ENCODE data around the gene TMEM72.
A peak's percentile ranks its signal among the peaks of the same experiment; 100 is the strongest.

Gene TMEM72

DNA sequence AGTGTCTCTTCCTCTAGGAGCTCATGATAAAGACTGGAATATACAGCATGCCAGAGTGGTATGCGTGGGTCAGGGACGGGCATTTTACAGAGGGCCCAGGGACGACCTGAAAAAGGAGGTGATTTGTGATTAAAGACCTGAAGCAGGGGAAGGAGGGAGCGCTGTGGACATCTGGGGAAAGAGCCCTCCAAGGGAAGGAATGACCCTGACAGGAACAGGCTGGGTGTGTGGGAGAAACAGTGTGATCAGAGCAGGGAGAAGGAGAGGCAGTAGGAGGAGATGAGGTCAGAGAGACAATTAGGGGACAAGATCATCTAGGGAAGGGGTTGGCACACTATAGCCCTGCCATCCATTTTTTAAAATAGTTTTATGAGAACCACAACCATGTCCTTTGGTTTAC lies 45.1 kb downstream of the TMEM72 start:
- no peak for TF ChIP-seq GATA2 (IDR thresholded peaks at IDR 0.05; ENCODE audit: low read depth, low read length)
- TF ChIP-seq GATA3 (IDR thresholded peaks at IDR 0.05; ENCODE audit: low read depth, low read length) = no peak

DNA sequence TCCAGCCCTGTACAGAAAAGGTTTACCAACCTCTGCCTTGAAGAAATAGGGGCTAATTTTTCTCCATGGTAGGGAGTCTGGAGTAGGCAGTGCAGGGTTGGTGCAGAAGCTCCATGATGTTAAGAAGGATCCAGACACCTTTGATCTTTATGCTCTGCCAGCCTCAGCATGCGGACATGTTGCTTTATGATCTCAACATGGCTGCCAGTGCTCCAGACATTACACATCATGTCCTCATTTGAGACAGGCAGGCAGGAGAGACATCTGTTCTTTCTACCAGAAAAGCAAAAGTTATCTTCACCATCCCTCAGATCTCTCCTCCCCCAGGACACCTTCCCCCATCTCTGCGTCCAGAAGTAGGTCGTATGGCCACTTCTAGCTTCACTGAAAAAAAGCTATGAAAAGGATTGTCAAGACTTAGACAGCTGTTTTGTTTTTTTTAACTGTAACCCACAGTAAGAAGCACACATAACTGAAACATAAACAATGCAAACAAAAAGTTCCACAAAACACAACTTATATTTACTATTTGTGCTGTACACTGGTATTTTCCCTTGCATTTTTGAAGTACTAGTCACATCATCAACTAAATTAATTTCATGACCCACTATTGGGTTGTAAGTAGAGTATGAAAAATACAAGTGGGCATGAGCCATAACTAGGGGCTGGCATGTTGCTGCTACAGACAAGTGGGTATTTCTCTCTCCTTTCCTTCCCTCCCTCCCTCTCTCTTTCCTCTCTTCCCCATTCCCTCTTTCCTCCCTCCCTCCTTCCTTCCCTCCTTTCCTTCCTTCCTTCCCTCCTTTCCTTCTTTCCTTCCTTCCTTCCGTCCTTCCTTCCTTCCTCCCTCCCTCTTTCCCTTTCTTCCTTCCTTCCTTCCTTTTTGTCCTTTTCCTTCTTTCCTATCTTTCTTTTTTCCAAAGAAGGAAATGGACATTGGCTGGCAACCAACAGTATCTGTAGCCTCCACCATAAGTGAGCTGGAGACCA lies 45.9 kb downstream of the TMEM72 start:
- TF ChIP-seq GATA3 (IDR thresholded peaks at IDR 0.05; ENCODE audit: low read depth, low read length) (no peak), GATA2 (IDR thresholded peaks at IDR 0.05; ENCODE audit: low read depth, low read length) (no peak)

DNA sequence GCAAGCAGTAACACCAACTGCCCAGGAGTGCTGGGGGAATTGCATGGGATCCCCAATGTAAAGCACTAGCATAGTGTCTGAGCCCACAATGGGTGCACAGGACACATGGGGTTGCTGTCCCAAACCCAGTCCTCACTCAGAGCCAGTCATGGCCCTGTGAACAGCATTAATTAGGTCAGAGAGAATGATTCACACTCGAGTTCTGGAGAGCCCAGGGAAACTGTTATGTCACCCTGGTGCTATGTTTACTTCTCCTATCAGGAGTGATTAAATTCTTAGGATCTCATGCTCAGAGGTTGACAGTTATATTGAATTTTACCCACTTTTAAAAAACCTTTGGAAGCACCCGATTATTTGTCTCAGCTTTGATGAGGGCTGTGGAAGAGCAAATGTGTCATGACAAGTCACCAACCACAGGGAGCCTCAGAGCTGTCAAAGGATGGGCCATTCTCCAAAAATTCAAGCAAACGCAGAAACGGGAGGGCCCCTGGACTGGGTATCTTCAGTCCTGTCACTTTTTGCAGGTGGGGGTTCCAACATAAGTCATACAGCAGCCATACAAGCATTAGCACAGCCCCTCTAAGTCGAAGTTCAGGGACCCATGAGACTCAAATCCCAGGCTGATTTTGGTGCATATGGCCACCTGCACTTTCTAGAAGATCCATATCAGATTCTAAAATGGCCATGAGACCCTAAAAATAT lies 47.2 kb downstream of the TMEM72 start:
- TF ChIP-seq GATA3 (IDR thresholded peaks at IDR 0.05; ENCODE audit: low read depth, low read length) (no peak), GATA2 (IDR thresholded peaks at IDR 0.05; ENCODE audit: low read depth, low read length) (no peak)

DNA sequence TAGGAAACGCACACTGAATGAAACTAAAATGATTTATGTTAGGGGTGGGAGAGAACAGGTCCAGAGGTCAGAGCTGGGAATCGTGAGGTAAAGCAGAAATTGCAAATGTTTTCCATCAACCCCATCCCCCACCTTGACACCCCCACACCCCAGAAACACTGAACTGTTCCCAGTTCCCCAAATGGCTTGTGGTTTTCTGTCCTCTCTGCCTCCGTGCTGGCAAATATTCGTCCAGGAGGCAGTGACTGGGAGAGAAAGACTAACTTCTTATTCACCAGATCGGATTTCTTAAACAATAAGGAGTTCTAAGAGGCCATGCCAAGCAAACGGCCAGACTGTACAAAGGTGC lies 47.7 kb downstream of the TMEM72 start:
- no peak for TF ChIP-seq GATA2 (IDR thresholded peaks at IDR 0.05; ENCODE audit: low read depth, low read length)

DNA sequence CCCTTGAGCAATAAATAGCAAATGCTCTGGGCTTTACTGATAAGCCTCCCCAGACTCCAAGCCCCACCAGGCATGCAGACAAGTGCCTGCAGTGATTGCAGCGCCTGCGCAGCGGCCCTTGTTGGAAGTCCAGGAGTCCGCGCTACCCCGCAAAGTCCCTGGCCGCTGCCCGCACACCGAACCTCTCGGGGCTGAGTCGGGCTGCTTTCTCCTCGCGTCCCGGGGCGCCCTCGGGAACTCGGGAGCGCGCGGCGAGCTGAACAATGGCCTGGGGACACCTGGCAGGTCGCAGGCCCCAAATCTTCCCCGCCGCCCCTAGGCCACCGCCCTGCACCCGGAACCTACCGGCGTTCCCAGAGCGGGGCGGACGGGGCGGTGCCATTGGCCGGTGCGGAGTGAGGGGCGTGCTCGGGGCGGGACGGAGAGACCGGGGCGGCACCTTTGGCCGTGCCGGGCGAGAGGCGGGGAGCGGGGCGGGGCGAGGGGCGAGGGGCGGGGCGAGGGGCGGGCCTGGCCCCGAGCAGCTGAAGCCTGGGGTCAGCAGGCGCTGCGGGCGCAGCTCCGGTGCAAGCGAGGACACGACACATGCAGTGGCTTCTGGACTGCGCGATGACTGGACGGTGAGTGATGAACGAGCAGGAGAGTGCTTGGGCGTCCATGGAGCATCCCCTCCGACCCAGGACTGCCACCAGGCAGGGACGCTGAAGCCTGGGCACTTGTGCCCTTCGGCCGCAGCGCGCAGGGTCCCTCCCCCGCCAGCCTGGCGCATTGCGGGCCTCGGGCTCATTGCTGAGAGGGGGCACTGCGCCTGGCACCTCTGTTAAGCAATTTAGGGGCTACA lies 48.3 kb downstream of the TMEM72 start, which contains the start of gene RASSF4:
Gene RASSF4 (plus strand): TSS at position 556 of the 841 bp plus-strand sequence. CDS start 10,401 bp downstream, outside the sequence.
- TF ChIP-seq GATA3 (IDR thresholded peaks at IDR 0.05; ENCODE audit: low read depth, low read length) (no peak), GATA2 (IDR thresholded peaks at IDR 0.05; ENCODE audit: low read depth, low read length) (peak; percentile 42)

DNA sequence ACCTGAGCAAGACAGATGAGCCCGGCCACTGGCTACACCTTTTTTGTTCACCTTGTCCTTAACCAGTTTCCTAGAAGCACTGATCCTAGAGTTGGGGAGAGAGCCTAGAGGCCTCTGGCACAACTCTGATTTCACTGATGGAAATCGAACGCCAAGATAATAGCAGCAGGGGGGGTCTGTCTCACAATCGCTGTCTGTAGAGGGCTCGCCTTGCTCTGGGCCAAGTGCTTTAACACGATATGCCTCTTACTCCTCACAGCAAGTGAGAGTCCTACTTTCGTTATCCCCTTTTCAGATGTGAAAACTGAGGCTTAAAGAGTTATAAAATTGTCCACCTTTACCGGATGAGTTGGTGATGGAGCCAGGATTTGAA lies 48.9 kb downstream of the TMEM72 start:
- TF ChIP-seq GATA3 (IDR thresholded peaks at IDR 0.05; ENCODE audit: low read depth, low read length) = no peak
- no peak for TF ChIP-seq GATA2 (IDR thresholded peaks at IDR 0.05; ENCODE audit: low read depth, low read length)

DNA sequence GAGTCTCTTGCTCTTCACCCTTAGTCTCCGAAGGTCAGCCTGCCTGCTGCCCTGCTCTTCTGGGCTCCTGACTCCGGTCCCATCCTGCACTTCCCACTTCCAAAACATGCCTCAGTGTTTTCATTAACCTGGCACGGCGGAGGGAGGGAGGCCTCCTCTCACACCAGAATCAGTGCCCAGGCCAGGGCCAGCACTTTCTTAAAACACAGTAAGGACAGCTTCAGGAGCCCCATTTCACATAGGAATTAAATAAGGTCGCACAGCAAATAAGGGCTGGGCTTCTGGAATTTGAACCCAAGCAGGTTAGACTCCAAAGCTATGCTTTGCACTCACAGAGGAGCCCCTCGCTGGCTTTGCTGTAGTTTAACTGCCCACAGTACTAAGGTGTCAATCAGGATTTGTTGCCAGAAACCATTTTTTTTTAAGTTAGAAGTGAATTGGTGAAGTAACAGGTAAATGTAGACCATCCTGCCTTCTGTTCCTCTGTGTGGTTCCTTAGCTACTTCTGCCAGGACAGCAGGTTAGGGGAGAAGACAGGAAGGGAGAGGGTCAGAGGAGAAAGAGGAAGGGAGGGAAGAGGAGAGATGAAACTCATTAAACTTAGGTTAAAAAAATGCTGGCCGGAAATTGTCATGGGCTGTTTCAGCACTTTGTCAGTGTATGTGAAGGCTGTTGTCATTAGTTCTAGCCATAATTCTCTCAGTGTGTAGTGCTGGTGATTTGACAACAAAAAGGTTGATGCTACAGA lies 49.5 kb downstream of the TMEM72 start:
- no peak for TF ChIP-seq GATA2 (IDR thresholded peaks at IDR 0.05; ENCODE audit: low read depth, low read length)
- no peak for TF ChIP-seq GATA3 (IDR thresholded peaks at IDR 0.05; ENCODE audit: low read depth, low read length)

DNA sequence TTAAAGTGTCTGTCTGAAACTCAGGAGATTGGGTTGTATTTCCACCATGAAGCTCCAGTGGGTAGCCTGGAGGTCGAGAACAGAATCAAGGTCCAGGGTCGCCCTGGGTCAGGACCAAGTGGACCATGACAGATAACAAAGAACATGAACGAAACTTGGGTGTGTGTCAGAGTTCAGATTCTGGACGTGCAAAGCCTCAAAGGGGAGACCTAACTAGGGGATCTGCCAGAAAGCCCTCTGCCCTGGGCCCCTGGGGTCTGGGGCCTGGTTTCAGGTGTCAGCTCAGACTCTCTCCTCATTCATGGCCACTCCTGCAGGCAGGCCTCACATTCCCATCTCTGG lies 50.1 kb downstream of the TMEM72 start:
- no peak for TF ChIP-seq GATA3 (IDR thresholded peaks at IDR 0.05; ENCODE audit: low read depth, low read length)
- no peak for TF ChIP-seq GATA2 (IDR thresholded peaks at IDR 0.05; ENCODE audit: low read depth, low read length)

GRCh38 chr10:44961931-44962750 lies 51.0 kb downstream of the TMEM72 start:
- TF ChIP-seq GATA3 (IDR thresholded peaks at IDR 0.05; ENCODE audit: low read depth, low read length) (no peak), GATA2 (IDR thresholded peaks at IDR 0.05; ENCODE audit: low read depth, low read length) (no peak)

DNA sequence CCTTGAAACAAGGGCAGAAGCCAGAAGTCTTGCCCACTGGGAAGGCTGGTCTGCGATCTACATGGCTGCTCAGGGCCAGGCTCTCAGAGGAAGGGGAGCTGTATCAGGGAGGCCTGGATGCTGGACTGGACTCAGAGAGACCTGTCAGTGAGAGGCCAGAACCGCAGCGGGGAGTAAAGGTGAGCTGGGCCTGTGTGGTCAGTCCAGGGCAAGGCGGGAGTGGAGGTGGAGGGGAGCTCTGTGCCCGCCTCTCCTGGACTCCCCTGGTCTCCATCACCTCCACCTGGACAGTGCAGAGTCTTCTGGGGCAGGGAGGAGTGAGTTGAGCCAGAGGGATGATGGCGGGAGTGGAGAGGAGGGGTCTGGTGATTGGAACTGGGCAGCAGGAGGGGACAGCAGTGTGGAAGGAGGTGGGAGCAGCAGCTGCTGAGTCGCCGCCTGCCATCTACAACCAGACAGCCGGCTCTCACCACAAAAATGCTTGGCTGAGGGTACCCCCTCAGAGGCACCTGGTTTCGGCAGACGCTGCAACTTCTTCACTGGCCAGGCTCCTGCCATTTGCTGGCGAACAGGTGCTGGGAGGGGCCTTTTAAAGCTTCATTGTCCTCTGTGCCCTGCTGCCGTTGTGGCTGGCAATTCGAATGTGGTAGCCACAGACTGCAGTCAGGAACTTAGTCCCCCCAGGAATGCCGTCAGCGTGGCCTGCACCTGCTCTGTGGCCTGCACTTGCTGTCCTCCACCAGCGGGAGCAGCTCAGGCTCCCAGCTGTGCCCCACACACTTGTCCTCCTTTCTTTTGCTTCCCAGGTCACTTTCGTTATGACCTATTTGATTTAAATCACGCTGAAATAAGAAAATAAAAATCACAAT lies 52.0 kb downstream of the TMEM72 start:
- TF ChIP-seq GATA2 (IDR thresholded peaks at IDR 0.05; ENCODE audit: low read depth, low read length) (no peak), GATA3 (IDR thresholded peaks at IDR 0.05; ENCODE audit: low read depth, low read length) (no peak)

DNA sequence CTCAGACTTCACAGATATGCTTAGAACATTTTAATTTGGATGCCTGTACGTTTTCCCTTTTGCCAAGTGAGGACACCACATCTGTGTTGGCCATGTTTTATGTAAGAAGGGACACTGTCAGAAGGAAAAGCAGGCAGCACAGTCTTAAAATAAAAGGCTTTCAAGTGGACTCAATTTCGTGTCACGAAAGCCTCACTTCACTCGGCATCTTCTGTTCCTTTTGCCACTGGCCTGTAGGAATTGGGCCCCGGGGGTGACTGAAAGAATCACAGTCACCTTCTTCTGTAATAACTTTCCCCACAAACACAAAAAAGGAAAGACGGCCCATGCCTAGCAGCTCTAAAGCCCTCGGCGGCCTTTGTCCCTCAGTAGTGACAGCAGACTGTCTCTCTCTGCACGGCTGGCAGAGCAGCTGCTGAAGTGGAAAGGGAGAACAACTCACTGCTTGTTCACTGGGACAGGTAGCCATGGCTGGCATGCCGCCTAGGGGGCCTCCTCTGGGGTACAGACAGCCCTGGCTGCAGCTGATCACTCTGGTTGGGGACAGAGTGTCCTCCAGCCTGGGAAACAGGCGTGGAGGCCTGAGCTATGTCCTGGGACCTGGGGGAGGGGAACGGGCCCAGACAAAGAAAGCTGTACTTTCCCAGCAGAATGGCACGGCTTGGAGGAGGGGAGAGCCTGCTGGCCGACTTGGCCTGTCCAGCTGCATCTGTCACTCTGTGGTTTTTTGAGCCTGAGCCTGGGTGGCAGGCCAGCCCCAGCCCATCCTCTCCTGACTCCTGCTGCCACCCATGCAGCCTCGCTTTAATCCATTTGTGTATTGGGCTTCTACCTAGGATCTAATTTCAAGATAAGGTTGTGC lies 52.9 kb downstream of the TMEM72 start:
- TF ChIP-seq GATA3 (IDR thresholded peaks at IDR 0.05; ENCODE audit: low read depth, low read length) (no peak), GATA2 (IDR thresholded peaks at IDR 0.05; ENCODE audit: low read depth, low read length) (no peak)

Data from SH-SY5Y (cell line).